NCI-H69 (cell line): Measurements from ENCODE around the gene SIL1.
"Not testable (repeated sequence)": the region's sequence is repeated elsewhere in the genome, so short reads cannot be mapped to it uniquely, and the experiment has no call there.

Source experiments
- DNase-seq: peaks from one replicate; lab custom pipeline; 2025; lab: John Stamatoyannopoulos, UW

The SIL1 gene

GRCh38 chr5:139108063-139108824 lies 89.9 kb downstream of the SIL1 start:
- peak; percentile 93 for DNase-seq

- DNase-seq = peak; percentile 98
These were observed 92.5 kb downstream of the SIL1 start for GRCh38 chr5:139105621-139106071.

- peak; percentile 63 for DNase-seq
These were observed 93.4 kb downstream of the SIL1 start for GRCh38 chr5:139104577-139105276.

- DNase-seq = peak; percentile 28
These were observed 94.4 kb downstream of the SIL1 start for GRCh38 chr5:139103762-139104161.

GRCh38 chr5:139100825-139101224 lies 97.3 kb downstream of the SIL1 start:
- peak; percentile 76 for DNase-seq

GRCh38 chr5:139094154-139095131 lies 103.7 kb downstream of the SIL1 start:
- DNase-seq = no peak

- peak; percentile 45 for DNase-seq
These were observed 105.3 kb downstream of the SIL1 start for GRCh38 chr5:139092741-139093343.

GRCh38 chr5:139091439-139092156 lies 106.6 kb downstream of the SIL1 start:
- peak; percentile 67 for DNase-seq

- peak; percentile 73 for DNase-seq
These were observed 107.6 kb downstream of the SIL1 start for GRCh38 chr5:139090581-139090980.

- DNase-seq = peak; percentile 54
These were observed 110.1 kb downstream of the SIL1 start for GRCh38 chr5:139088024-139088423.

GRCh38 chr5:139082813-139083498 lies 115.2 kb downstream of the SIL1 start:
- peak; percentile 98 for DNase-seq

GRCh38 chr5:139079991-139080610 lies 118.1 kb downstream of the SIL1 start:
- DNase-seq = peak; percentile 45

GRCh38 chr5:139079225-139079990 lies 118.8 kb downstream of the SIL1 start:
- DNase-seq = peak; percentile 33

GRCh38 chr5:139078345-139078744 lies 119.8 kb downstream of the SIL1 start:
- peak; percentile 60 for DNase-seq

GRCh38 chr5:139077899-139078298 lies 120.3 kb downstream of the SIL1 start:
- no peak for DNase-seq

- DNase-seq = no peak
These were observed 122.1 kb downstream of the SIL1 start for GRCh38 chr5:139076111-139076510.

GRCh38 chr5:139075066-139076050 lies 122.8 kb downstream of the SIL1 start:
- DNase-seq = no peak

- not testable (repeated sequence) for DNase-seq
These were observed 124.2 kb downstream of the SIL1 start for GRCh38 chr5:139073956-139074355.
